Measurements from ENCODE around the gene TSPAN5. TPM values are rescaled to one million over a fixed set of nuclear protein-coding genes. Genes with fewer than 3 reads are reported as not detected.

TSPAN5 gene
- total and polyA plus RNA-seq, 2 of the 4 experiments (the other 2 are of a cell fraction): 64.8 to 79.6 TPM

DNA sequence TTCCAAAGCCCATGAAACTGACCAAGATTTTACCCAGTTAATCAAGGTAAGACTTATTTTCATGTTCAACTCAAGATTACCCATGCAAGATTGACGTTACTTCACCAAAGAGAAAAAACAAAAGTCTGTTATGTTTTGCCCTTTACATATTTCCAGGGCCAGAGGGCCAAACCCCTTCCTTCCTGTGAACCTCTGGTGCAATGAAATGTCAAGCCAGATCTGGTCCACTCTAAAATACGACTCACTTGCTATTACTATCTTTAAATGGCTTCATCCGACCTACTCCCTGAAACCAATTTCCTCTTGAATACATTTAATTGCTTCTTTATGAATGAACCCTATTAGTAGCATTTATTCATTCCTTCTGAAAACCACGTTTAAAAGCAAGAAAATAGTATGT is 33.0 kb downstream of the TSPAN5 start:
- peak overlapping the region; percentile 64; the same call in 1 of the 2 replicates for H3K4ac ChIP-seq (ENCODE audit: low read depth, low read length)
- peak overlapping the region; percentile 50 for H2BK120ac ChIP-seq (ENCODE audit: low read depth, low read length)
- BruUV-seq (replicated peaks): no TSS peak
- 0 out of 2 replicates have a peak, but pooled peaks cover 3% of the 10 kb centered on the region for H3K36me3 ChIP-seq (ENCODE audit: control insufficient read depth, insufficient read depth, low read length)
- peak overlapping the region; percentile 60 to 71; a peak in 3 of 4 replicates for H4K8ac ChIP-seq (ENCODE audit: low read depth in 2 of 2, low read length in 2 of 2)
- DNase-seq: no peak
- no peak overlapping the region for H3K9ac ChIP-seq (ENCODE audit: low read depth, low read length)
- H2BK5ac ChIP-seq (ENCODE audit: low read depth, low read length, poor library complexity, severe bottlenecking): peak overlapping the region; percentile 87
- POLR2A ChIA-PET (ENCODE audit: unreplicated experiment): no interaction called here
- H3K4me2 ChIP-seq (ENCODE audit: low read depth, low read length): peak overlapping the region; percentile 52
- H3K56ac ChIP-seq (ENCODE audit: extremely low read depth, insufficient read depth, low read length): peak overlapping the region; percentile 32
- H3K27ac ChIP-seq (ENCODE audit: insufficient read depth, low read length): peak overlapping the region; percentile 41
- no peak overlapping the region for H3K4me3 ChIP-seq (ENCODE audit: insufficient read depth, low read depth, low read length)
- H3K79me1 ChIP-seq (ENCODE audit: low read depth in 1 of 2, low read length in 2 of 2): peaks cover 27 to 54% of the 10 kb centered on the region in 2 experiments
- H2AK5ac ChIP-seq (ENCODE audit: low read depth, low read length): peak overlapping the region; percentile 25; the same call in 1 of the 2 replicates
- CTCF ChIA-PET: no interaction called here
- H3K18ac ChIP-seq (ENCODE audit: low read depth, low read length): peak overlapping the region; percentile 89; the same call in 1 of the 2 replicates
- peaks cover 14% of the 10 kb centered on the region for H3K4me1 ChIP-seq (ENCODE audit: control insufficient read depth, insufficient read depth, low read length)
- peak overlapping the region; percentile 64; the same call in 1 of the 2 replicates for H4K5ac ChIP-seq (ENCODE audit: low read depth, low read length)
- in situ Hi-C loops (cut with MboI; ENCODE audit: low sequenced_read_pairs) (no loop called here), dilution Hi-C loops (cut with HindIII; ENCODE audit: low sequenced_read_pairs, unreplicated experiment) (no loop called here), intact Hi-C loops (cut with micrococcal nuclease) (no loop called here)
- peak overlapping the region; percentile 55; the same call in 1 of the 2 replicates for H3K14ac ChIP-seq (replicated peaks; ENCODE audit: low read depth, low read length)
- H3K9me1 ChIP-seq (ENCODE audit: insufficient read depth, low read length): peaks cover 6% of the 10 kb centered on the region; the same call in 1 of the 2 replicates
- TF ChIP-seq CEBPB (IDR thresholded peaks at IDR 0.05; ENCODE audit: low read depth, low read length): no peak
- TF ChIP-seq RAD21 (IDR thresholded peaks at IDR 0.05; ENCODE audit: low read length): no peak
- TF ChIP-seq, protein P1, sequence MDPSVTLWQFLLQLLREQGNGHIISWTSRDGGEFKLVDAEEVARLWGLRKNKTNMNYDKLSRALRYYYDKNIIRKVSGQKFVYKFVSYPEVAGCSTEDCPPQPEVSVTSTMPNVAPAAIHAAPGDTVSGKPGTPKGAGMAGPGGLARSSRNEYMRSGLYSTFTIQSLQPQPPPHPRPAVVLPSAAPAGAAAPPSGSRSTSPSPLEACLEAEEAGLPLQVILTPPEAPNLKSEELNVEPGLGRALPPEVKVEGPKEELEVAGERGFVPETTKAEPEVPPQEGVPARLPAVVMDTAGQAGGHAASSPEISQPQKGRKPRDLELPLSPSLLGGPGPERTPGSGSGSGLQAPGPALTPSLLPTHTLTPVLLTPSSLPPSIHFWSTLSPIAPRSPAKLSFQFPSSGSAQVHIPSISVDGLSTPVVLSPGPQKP (IDR thresholded peaks at IDR 0.05; ENCODE audit: borderline replicate concordance, low read depth, low read length): no peak
- TF ChIP-seq SMC3 (IDR thresholded peaks at IDR 0.05; ENCODE audit: low read depth, low read length): no peak
- no peak for TF ChIP-seq NFE2L2 (IDR thresholded peaks at IDR 0.05; ENCODE audit: low read depth, low read length)
- TF ChIP-seq, protein P2, sequence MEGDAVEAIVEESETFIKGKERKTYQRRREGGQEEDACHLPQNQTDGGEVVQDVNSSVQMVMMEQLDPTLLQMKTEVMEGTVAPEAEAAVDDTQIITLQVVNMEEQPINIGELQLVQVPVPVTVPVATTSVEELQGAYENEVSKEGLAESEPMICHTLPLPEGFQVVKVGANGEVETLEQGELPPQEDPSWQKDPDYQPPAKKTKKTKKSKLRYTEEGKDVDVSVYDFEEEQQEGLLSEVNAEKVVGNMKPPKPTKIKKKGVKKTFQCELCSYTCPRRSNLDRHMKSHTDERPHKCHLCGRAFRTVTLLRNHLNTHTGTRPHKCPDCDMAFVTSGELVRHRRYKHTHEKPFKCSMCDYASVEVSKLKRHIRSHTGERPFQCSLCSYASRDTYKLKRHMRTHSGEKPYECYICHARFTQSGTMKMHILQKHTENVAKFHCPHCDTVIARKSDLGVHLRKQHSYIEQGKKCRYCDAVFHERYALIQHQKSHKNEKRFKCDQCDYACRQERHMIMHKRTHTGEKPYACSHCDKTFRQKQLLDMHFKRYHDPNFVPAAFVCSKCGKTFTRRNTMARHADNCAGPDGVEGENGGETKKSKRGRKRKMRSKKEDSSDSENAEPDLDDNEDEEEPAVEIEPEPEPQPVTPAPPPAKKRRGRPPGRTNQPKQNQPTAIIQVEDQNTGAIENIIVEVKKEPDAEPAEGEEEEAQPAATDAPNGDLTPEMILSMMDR (conservative IDR thresholded peaks at IDR 0.05; ENCODE audit: low read depth, low read length): no peak
- no peak for TF ChIP-seq FOS (IDR thresholded peaks at IDR 0.05; ENCODE audit: low read depth, low read length)
- TF ChIP-seq, protein P3, sequence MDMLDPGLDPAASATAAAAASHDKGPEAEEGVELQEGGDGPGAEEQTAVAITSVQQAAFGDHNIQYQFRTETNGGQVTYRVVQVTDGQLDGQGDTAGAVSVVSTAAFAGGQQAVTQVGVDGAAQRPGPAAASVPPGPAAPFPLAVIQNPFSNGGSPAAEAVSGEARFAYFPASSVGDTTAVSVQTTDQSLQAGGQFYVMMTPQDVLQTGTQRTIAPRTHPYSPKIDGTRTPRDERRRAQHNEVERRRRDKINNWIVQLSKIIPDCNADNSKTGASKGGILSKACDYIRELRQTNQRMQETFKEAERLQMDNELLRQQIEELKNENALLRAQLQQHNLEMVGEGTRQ (IDR thresholded peaks at IDR 0.05; ENCODE audit: low read depth, low read length): no peak
- TF ChIP-seq POLR2A (IDR thresholded peaks at IDR 0.05; ENCODE audit: low read depth, low read length): no peak
- no peak for TF ChIP-seq BHLHE40 (IDR thresholded peaks at IDR 0.05; ENCODE audit: low read depth, low read length)
- TF ChIP-seq MXI1 (IDR thresholded peaks at IDR 0.05; ENCODE audit: borderline replicate concordance, low read depth, low read length): no peak
- TF ChIP-seq MAZ (IDR thresholded peaks at IDR 0.05; ENCODE audit: borderline replicate concordance, low read depth, low read length): no peak
- no peak for TF ChIP-seq RCOR1 (IDR thresholded peaks at IDR 0.05; ENCODE audit: insufficient replicate concordance, low read length)
- TF ChIP-seq MAFK (IDR thresholded peaks at IDR 0.05; ENCODE audit: low read depth, low read length): no peak
- peaks cover 9% of the 10 kb centered on the region; the same call in 1 of the 2 replicates for H4K20me1 ChIP-seq (ENCODE audit: insufficient read depth, low read length)
- peak overlapping the region; percentile 87; the same call in 2 of the 3 replicates for H2BK15ac ChIP-seq (ENCODE audit: low read depth, low read length)
- H3K23ac ChIP-seq (ENCODE audit: low read depth, low read length): peak overlapping the region; percentile 6; the same call in 1 of the 2 replicates
- ATAC-seq (ENCODE audit: low read depth): no peak
- H3K9me3 ChIP-seq (ENCODE audit: control insufficient read depth, insufficient read depth, low read length): peaks cover 4% of the 10 kb centered on the region
- H2BK20ac ChIP-seq (ENCODE audit: low read depth, low read length): peak overlapping the region; percentile 71
- peak overlapping the region; percentile 46 for H4K91ac ChIP-seq (ENCODE audit: insufficient read depth, low read depth, low read length)
- H2AFZ ChIP-seq (replicated peaks; ENCODE audit: low read length, poor library complexity): no peak overlapping the region
- 60% methylated on average over 1 of the region's 4 CpGs; no CpG with 5 or more reads in 1 of the 2 experiments for WGBS, 2 experiments (ENCODE audit: extremely low coverage in 2 of 2, insufficient read length in 1 of 2)
- H2AK9ac ChIP-seq (replicated peaks; ENCODE audit: low read depth, low read length, poor library complexity): no peak overlapping the region
- no peaks in the 10 kb centered on the region for H3K27me3 ChIP-seq (ENCODE audit: control insufficient read depth, insufficient read depth, low read length)

All from IMR-90 (cell line).